ENCODE measurements around the gene HPGDS. TPM values are rescaled to one million over a fixed set of nuclear protein-coding genes. Genes with fewer than 3 reads are reported as not detected.

The HPGDS gene
- total and polyA plus RNA-seq, 2 donors (not counting 1 experiment from before 2014, with no cell fraction given), result not detected

- Mint-ChIP-seq H3K27ac (no peak overlapping the region), H3K4me3 (no peak overlapping the region)
- intact Hi-C loops (cut with micrococcal nuclease), result no loop called here
These were observed 89.6 kb downstream of the HPGDS start for GRCh38 chr4:94253036-94253435.

GRCh38 chr4:94251094-94251493 is 91.5 kb downstream of the HPGDS start:
- Mint-ChIP-seq H3K9me3 (ENCODE audit: insufficient read depth) (no peaks in the 10 kb centered on the region), H3K27ac (no peak overlapping the region), H3K27me3 (no peaks in the 10 kb centered on the region), H3K4me3 (no peak overlapping the region), H3K4me1 (no peaks in the 10 kb centered on the region)
- no peaks in the 10 kb centered on the region for H3K9me3 ChIP-seq (ENCODE audit: control extremely low read depth in 1 of 3, control insufficient read depth in 2 of 3, insufficient read depth in 1 of 3, low read length in 2 of 3)
- no peaks in the 10 kb centered on the region for H3K4me1 ChIP-seq (ENCODE audit: control insufficient read depth in 2 of 2, insufficient read depth in 2 of 2, low read length in 2 of 2)
- ChIA-PET POLR2A (no interaction called here), CTCF (no interaction called here)
- no peaks in the 10 kb centered on the region for H4K20me1 ChIP-seq (ENCODE audit: control insufficient read depth, insufficient read depth, low read length, poor library complexity, severe bottlenecking)
- no peak overlapping the region for H3K4me2 ChIP-seq (replicated peaks; ENCODE audit: low read depth, low read length, poor library complexity, severe bottlenecking)
- H3K4me3 ChIP-seq (ENCODE audit: control extremely low read depth in 1 of 5, extremely low read depth in 1 of 5, insufficient read depth in 1 of 5, low read depth in 2 of 5, low read length in 4 of 5), result no peak overlapping the region
- H3K27me3 ChIP-seq (replicated peaks in 1 of 4; ENCODE audit: control extremely low read depth in 1 of 4, control insufficient read depth in 3 of 4, insufficient read depth in 4 of 4, low read length in 3 of 4), result no peaks in the 10 kb centered on the region
- no peak overlapping the region for H3K27ac ChIP-seq (ENCODE audit: low read length in 2 of 2)
- no peak overlapping the region for H2AFZ ChIP-seq (ENCODE audit: insufficient read depth, low read depth, low read length, poor library complexity, severe bottlenecking)
- no peak for ATAC-seq (ENCODE audit: low read depth)
- peaks cover 2 to 27% of the 10 kb centered on the region in 2 experiments for H3K36me3 ChIP-seq (replicated peaks in 1 of 2; ENCODE audit: control extremely low read depth in 1 of 2, control insufficient read depth in 1 of 2, extremely low read depth in 1 of 2, insufficient read depth in 2 of 2, low read length in 1 of 2)
- TF ChIP-seq CTCF (IDR thresholded peaks at IDR 0.05), result no peak
- TF ChIP-seq EZH2 (IDR thresholded peaks at IDR 0.05; ENCODE audit: borderline replicate concordance, insufficient read depth, low read depth, low read length, poor library complexity, severe bottlenecking), result no peak
- no peaks in the 10 kb centered on the region for H3K79me2 ChIP-seq (ENCODE audit: control insufficient read depth, insufficient read depth, low read length)
- no peak overlapping the region for H3K9ac ChIP-seq (ENCODE audit: low read length)
- DNase-seq, result no peak
- intact Hi-C loops (cut with micrococcal nuclease), result no loop called here

More at GRCh38 chr4:94253036-94253435, 89.6 kb downstream of the HPGDS start:
- Histone ChIP-seq H3K4me3 (ENCODE audit: control extremely low read depth in 1 of 5, extremely low read depth in 1 of 5, insufficient read depth in 1 of 5, low read depth in 2 of 5, low read length in 4 of 5) (no peak overlapping the region), H3K36me3 (replicated peaks in 1 of 2; ENCODE audit: control extremely low read depth in 1 of 2, control insufficient read depth in 1 of 2, extremely low read depth in 1 of 2, insufficient read depth in 2 of 2, low read length in 1 of 2) (peaks cover 2 to 22% of the 10 kb centered on the region in 2 experiments), H3K4me2 (replicated peaks; ENCODE audit: low read depth, low read length, poor library complexity, severe bottlenecking) (no peak overlapping the region), H3K27me3 (replicated peaks in 1 of 4; ENCODE audit: control extremely low read depth in 1 of 4, control insufficient read depth in 3 of 4, insufficient read depth in 4 of 4, low read length in 3 of 4) (no peaks in the 10 kb centered on the region), H3K4me1 (ENCODE audit: control insufficient read depth in 2 of 2, insufficient read depth in 2 of 2, low read length in 2 of 2) (no peaks in the 10 kb centered on the region), H2AFZ (ENCODE audit: insufficient read depth, low read depth, low read length, poor library complexity, severe bottlenecking) (no peak overlapping the region), H3K27ac (ENCODE audit: low read length in 2 of 2) (no peak overlapping the region), H4K20me1 (ENCODE audit: control insufficient read depth, insufficient read depth, low read length, poor library complexity, severe bottlenecking) (no peaks in the 10 kb centered on the region), H3K9me3 (ENCODE audit: control extremely low read depth in 1 of 3, control insufficient read depth in 2 of 3, insufficient read depth in 1 of 3, low read length in 2 of 3) (no peaks in the 10 kb centered on the region), H3K79me2 (ENCODE audit: control insufficient read depth, insufficient read depth, low read length) (no peaks in the 10 kb centered on the region), H3K9ac (ENCODE audit: low read length) (no peak overlapping the region)
- ChIA-PET CTCF (no interaction called here), POLR2A (no interaction called here)
- ATAC-seq (ENCODE audit: low read depth) (no peak), DNase-seq (no peak)
- TF ChIP-seq EZH2 (IDR thresholded peaks at IDR 0.05; ENCODE audit: borderline replicate concordance, insufficient read depth, low read depth, low read length, poor library complexity, severe bottlenecking) (no peak), CTCF (IDR thresholded peaks at IDR 0.05) (no peak)
- Mint-ChIP-seq H3K9me3 (ENCODE audit: insufficient read depth) (no peaks in the 10 kb centered on the region), H3K27me3 (no peaks in the 10 kb centered on the region), H3K4me1 (no peaks in the 10 kb centered on the region)
- 100% methylated on average over 1 of the region's 3 CpGs for WGBS (ENCODE audit: insufficient coverage)

Other genes starting within 250 kb of the HPGDS start
- 26.7 and 30.4 TPM in 2 replicates for gene SMARCAD1, start 135.0 kb downstream of the HPGDS start, total RNA-seq
- gene SMARCAD1, start 135.0 kb downstream of the HPGDS start, polyA plus RNA-seq, result 8.2 and 13.4 TPM in 2 replicates
- gene PDLIM5, start 109.1 kb upstream of the HPGDS start, total RNA-seq, result 30.2 and 37.0 TPM in 2 replicates
- 22.4 and 24.0 TPM in 2 replicates for gene PDLIM5, start 109.1 kb upstream of the HPGDS start, polyA plus RNA-seq

Measured in B cell (primary cell).